Tongue (tissue), 2 donors: ENCODE data around the gene PTGES3L. TPM values are rescaled to one million over a fixed set of nuclear protein-coding genes. Genes with fewer than 3 reads are reported as not detected.

Experiments
- DNase-seq: peaks from one replicate; pipeline ENCODE4 v3.0.0-alpha.2; 2015
- total RNA-seq: library from RNA; depleted of rRNA; stranded (reverse); fragments of >200 nt; gene quantifications from one replicate; pipeline ENCODE4 v1.2.3, GENCODE V29; 2014

The PTGES3L gene
- 61.5 TPM for total RNA-seq

DNA sequence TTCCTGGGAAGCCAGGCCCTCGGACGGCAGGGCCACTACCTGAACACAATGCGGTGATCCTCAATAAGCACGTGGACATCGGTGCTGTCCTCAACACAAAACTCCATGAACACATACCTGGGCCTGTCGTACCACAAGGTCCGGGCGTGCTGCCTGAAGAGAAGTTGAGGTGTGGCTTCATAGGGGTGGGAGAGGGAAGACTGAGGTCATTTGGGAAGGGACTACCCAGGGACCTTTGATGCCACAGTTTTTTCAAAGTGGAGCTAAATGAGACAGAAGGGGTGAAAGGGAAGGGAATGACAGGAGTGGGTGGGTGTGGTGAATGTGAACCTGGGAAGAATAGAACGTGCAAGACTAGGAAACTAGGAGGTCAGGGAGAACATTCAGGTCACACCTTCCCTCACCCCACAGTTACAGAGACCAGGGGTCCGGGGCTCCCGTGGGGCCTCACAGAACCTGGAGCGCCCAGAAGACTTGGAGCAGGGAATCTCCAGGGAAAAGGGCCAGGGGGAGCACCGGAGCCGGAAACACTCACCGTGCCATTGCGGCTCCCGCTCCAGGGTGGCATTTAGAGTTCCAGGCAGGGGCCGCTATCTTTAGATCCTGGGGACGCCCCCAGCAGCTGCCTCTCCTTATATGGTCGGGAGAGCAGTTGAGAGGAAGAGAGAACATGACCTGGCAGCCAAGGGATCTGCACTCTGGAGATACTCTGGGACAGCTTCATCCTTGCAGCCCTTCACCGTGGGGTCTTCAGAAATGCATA is at the start of gene PTGES3L:
Gene PTGES3L, minus strand, starts transcription at position 570 of the 763 bp plus-strand sequence. Its CDS starts 27 bp downstream, at position 543.
- DNase-seq = peak; percentile 88

DNA sequence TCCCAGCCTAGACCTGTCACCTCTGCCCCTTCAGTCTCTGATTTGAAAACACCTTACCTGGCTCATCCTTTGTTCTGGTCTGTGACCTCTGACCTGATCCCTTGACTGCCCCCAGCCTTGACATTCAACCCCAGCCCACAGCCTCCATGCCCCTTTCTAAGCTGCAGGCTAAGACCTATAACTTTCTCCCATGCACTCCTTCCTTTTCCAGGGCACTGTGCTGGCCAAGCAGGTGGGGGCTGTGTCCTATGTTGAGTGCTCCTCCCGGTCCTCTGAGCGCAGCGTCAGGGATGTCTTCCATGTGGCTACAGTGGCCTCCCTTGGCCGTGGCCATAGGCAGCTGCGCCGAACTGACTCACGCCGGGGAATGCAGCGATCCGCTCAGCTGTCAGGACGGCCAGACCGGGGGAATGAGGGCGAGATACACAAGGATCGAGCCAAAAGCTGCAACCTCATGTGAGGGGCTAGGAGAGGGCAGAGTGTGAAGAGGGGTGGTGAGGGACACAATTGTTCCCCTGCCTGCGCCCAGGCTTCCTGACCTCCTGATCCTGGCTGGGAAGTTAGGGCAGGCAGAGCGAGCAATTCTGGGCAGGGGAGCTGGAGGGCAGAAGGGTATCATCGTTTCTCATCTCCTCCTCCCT is 48.5 kb upstream of the PTGES3L start:
- DNase-seq = peak; percentile 36

DNA sequence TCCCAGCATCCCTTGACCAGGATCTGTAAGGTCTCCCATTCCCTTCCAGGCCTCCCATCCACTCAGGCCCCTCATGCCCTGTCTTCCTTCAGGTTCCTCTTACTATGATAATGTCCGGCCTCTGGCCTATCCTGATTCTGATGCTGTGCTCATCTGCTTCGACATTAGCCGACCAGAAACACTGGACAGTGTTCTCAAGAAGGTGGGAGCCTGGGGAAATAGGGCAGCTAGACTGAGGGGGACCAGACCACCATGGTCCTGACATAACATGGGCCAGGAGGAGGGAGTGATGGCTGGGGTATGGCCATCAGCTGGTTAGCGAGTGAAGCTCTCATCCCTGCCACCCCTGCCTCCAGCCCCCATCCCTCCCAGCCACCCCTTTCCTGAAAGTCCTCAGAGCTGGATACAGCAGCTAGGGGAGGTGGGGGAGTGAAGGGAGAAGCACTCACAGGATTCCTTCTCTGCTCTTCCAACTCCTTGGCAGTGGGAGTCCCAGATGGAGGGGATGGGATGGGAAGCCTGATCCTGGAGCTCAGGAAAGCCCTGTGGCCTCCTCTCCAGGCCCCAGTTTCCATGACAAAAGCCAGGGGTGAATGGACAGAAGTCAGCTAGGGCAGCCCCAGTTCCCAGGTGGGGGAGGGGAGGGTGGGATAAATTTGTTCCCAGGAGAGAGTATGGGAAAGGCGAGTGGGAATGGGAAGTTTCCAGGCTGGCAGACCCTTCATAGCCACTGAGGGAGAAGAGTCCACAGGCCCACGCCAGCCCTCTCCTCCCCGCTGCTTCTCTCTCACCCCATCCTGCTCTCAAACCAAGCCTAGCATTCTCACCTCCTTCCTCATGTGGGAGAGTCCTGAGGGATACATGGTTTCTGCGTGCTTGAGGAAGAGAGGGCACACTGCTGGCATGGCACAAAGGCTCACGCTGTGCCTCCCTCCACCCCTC is 47.5 kb upstream of the PTGES3L start:
- no peak for DNase-seq

- DNase-seq = no peak
Observed at GRCh38 chr17:43026595-43026994, 46.7 kb upstream of the PTGES3L start.

DNA sequence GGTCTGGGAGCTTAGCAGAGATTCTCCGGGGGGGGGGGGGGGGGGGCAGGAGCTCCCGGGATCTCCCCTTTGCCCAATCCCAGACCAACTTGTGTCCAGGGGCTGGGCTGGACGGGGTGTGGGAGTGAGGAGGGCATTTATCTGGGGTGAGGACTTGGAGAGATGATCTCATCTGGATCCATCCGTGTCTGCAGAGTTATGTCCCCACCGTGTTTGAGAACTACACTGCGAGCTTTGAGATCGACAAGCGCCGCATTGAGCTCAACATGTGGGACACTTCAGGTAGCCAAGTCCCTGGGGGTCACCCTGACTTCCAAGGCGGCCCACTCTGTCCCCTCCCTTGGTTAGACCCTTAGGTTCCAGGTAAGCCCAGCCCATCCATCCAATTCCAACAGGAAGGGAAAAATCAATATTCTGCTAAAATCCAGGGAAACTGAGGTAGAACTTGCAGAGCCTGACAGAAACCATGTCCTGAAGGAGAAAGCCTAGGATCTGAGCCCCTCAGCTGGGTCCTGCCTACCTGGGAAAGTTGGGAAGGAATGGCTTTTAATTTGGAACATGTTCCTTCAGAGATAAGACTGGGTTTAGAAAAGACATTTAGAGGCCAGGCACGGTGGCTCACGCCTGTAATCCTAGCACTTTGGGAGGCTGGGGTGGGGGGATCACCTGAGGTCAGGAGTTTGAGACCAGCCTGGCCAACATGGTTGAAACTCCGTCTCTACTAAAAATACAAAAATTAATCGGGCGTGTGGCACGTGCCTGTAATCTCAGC is 46.1 kb upstream of the PTGES3L start:
- DNase-seq = no peak

DNA sequence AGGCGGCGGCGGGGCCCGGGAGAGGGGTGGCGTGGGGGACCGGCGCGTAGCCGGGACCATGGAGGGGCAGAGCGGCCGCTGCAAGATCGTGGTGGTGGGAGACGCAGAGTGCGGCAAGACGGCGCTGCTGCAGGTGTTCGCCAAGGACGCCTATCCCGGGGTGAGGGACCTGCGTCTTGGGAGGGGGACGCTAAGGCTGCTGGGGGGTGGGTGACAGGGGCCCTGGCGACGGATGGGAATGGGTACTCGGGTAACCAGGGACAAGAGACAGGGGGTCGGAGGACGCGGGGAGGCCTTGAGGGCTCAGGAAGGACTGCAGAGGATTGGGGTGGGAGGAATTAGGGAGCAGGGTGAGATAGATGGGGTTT is 45.4 kb upstream of the PTGES3L start:
- DNase-seq = no peak

GRCh38 chr17:43024407-43025289 is 44.8 kb upstream of the PTGES3L start, which contains the start of gene RND2:
Gene RND2, plus strand, starts transcription at chr17:43025231. Its CDS starts 117 bp downstream, at chr17:43025348.
- DNase-seq = peak; percentile 97

GRCh38 chr17:43021741-43022512 is 42.0 kb upstream of the PTGES3L start, which contains the start of gene VAT1:
Gene VAT1, minus strand, starts transcription at chr17:43022385. Its CDS starts 63 bp downstream, at chr17:43022322.
- peak; percentile 91 for DNase-seq

DNA sequence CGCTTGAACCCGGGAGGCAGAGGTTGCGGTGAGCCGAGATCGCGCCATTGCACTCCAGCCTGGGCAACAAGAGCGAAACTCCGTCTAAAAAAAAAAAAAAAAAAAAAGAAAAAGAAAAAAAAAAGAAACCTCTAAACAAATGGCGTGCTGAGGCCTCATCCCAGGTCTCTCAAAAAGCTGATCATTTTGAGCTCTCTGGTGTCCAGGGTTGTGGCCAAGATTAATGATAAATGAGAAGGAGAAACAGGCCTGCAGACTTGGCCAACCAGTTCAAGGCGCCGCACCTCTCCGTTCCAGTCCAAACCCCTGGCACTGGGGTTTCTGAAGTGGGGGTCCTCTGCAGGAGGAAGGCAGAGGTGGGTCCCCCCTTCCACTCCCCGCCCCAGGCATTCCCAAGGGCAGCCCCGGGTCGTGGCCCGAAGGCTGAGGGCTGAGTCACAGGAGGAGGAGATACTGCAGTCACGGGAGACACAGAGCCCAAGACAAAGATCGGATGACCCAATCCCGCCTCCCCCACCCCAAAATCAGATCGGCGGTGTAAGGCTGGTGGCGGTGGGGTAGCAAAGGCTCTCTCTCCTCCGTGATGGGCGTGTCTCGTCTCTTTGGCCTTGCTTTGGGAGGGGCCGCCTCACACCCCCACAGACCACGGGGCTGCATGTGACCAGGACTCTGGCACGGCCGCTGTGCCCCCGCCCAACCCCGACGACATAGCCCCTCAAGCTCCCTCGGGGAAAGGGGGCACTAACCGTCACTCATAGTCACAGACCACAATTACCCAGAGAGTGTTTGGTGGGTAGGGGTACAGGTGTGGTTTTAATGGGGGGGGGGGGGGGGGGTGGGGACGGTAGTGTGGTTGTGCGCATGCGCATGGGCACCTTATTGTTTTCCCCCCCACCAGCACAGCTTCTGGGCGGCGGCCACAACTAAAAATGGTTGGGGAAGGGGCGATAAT is 41.2 kb upstream of the PTGES3L start:
- peak; percentile 64 for DNase-seq

DNA sequence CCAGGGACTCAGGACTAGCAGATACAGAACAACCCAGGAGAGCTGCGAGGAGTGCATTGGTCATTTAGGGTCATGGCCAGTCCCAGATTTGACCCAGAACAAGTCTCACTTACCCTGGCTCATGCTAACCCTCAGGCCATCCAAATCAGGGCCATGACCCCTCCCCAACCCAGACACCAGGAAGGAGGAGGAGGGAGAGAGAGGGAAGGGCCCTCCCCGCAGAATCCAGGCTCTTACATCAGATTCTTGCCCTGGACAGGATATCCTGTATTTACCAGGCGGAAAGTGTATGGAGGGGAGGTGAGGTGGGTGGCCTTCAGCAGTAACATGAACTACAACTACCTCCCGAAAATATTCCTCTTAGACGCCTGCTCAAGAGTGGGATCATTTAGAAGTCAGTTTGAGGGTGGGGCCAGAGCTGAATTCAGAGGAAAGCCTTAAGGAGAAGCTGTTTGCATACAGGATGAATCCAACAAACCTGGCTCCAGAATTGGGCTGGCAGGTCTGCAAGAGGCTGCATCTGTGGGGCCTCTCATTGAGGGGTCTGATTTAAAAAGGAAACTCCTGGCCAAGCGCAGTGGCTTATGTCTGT is 40.2 kb upstream of the PTGES3L start:
- DNase-seq = peak; percentile 59

DNA sequence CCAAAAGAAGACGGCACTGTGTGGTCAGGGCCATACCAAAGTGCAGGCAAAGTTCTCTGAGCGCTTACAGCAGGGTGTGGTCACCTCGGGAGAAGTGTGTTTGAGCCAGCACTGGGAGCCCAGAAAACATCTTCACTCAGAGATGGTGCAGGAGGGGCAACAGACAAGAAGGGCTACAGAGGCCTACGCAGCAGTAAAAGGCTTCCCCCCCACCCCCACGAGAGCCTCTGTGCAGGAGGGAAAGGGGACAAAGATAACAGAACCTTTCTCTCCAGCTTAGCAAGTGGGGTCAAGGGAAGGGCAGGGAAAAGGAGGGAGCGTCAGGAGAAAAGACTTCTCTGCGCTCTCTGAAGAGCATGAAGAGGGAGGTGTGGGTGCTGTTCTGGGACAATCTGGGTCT is 39.5 kb upstream of the PTGES3L start:
- no peak for DNase-seq

GRCh38 chr17:43018932-43019331 is 39.1 kb upstream of the PTGES3L start:
- DNase-seq = no peak

DNA sequence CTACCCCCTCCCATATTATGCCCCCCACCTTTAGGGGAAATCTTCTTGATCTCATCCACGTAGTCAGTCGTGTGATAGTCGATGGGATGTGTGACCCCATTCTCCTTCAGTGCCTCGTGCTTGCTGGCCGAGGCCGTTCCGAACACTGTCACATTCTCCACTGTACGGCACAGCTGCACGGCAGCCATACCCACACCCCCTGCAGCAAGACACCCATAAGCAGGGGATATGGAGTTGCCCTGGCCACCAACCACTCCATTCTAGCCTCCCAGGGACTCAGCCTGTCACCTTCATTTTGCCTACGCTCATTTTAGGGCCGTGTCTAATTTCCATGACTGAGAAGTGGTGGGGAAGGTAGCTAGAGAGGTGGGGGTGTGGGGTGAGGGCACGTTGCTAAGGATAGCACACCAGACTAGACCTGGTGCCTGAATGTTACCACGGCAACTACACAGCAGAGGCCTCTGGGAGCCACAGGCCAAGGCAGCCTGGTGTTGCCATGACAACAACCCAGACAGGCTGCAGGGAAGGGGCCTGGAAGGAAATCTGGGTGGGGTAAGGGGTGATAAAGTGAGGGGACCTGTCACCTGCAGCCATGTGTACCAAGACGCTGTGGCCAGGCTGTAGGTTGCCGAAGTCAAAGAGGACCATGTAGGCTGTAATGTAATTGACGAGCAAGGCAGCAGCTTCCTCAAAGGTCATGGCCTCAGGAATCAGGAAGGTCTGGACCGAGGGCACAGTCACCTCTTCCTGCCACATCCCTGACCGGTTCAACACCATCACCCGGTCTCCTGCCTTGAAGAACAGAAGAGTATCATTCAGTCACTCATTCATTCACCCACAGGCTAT is 38.4 kb upstream of the PTGES3L start:
- DNase-seq = no peak

- DNase-seq = no peak
Observed at GRCh38 chr17:43016216-43016615, 36.3 kb upstream of the PTGES3L start.

GRCh38 chr17:43015579-43015978 is 35.7 kb upstream of the PTGES3L start:
- DNase-seq = no peak

DNA sequence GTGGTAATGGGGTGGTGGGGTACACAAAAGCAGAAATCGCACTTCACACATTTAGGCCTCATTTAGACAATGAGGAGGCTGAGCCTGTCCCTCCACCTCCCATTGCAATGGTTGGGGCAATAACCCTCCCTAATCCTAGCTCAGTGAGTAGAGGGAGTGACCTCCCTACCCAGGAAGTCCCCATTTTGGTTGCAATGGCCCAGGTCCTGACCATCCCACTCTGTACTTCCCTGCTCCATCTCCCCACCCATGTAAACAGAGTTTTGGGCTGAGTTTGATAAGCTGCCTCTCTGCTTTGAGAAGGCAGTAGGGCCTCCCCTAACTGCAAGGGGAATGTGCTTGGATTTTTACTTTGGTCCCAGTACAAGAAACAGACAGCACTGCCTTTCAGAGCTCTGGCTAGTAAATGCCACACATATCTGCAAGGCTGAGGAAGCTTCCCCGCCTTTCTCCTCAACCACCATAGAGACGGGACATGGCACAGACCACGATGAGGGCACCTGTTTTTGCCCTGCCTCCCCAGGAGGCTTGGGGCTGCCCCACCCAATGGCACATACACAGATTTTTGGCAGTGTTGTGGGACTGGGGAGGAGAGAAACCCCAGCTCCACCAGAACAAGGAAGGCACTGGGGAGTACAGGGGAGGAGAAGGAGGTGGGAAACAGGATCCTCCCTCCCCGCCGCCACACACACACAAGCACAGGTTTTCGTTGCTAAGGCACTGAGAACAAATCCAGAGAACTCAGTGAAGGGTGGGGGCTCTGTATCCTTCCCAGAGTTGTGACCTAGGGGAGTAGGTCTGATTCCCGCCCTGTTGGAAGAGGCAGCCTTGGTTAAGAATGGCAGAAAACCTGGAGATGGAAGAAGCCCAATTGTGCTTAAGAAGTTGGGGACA is 35.0 kb upstream of the PTGES3L start:
- DNase-seq = no peak
